K562 (cell line): ENCODE results near the gene UPK2. TPM values are rescaled to one million over a fixed set of nuclear protein-coding genes. Genes with fewer than 3 reads are reported as not detected.

Experiments used
- BRD4 ChIP-seq: fragments of 200-600 bp; sonication (generic); IDR thresholded peaks from 2 replicates; pipeline ENCODE4 v1.6.1; 2017; ENCODE audit warnings: inconsistent platforms
- BRD9 ChIP-seq: fragments of 450-650 bp; IDR thresholded peaks from 2 replicates; pipeline ENCODE4 v1.6.1; 2018; ENCODE audit warnings: low read depth; ENCODE audit not compliant: partially characterized antibody
- CREM ChIP-seq: IDR thresholded peaks from 2 replicates; pipeline ENCODE4 v1.6.1; 2014; ENCODE audit warnings: antibody characterized with exemption, low read depth
- E2F1 ChIP-seq: sonication (generic); formaldehyde crosslinking; IDR thresholded peaks from 2 replicates; pipeline ENCODE4 v1.8.1; 2023; ENCODE audit warnings: mild to moderate bottlenecking, missing genetic modification reagents, moderate library complexity
- FIP1L1 ChIP-seq: fragments of 200-400 bp; formaldehyde crosslinking; IDR thresholded peaks from 2 replicates; pipeline ENCODE4 v1.6.1; 2018; ENCODE audit warnings: mild to moderate bottlenecking, low read depth, low read length; ENCODE audit not compliant: poor library complexity, severe bottlenecking
- JUN ChIP-seq, 2 experiments: sonication (generic) in 1 of 2; formaldehyde crosslinking in 1 of 2; IDR thresholded peaks; 2 replicates each; pipeline versions ENCODE4 v1.6.1 to v1.8.0; 2012 to 2022; ENCODE audit warnings: borderline replicate concordance in 2 of 2, mild to moderate bottlenecking in 2 of 2, improper control_type of control experiment in 1 of 2, low read depth in 1 of 2, low read length in 1 of 2, missing genetic modification reagents in 1 of 2
- KDM2B ChIP-seq: fragments of 250-450 bp; sonication (Bioruptor Pico); IDR thresholded peaks from 2 replicates; pipeline ENCODE4 v1.8.0; 2021; ENCODE audit warnings: mild to moderate bottlenecking, moderate library complexity
- KLF10 ChIP-seq: fragments of 250-450 bp; sonication (Bioruptor Pico); IDR thresholded peaks from 2 replicates; pipeline ENCODE4 v1.6.1; 2021; ENCODE audit warnings: matching md5 sums
- NCOA2 ChIP-seq, 2 experiments: fragments of 450-650 bp; IDR thresholded peaks; 2 replicates each; pipeline ENCODE4 v1.6.1; 2018; ENCODE audit warnings: mild to moderate bottlenecking in 2 of 2, moderate library complexity in 1 of 2; ENCODE audit not compliant: partially characterized antibody in 2 of 2
- POLR2A ChIP-seq: fragments of 450-650 bp; conservative IDR thresholded peaks from 2 replicates; pipeline ENCODE4 v1.6.1; 2016
- SMAD2 ChIP-seq: fragments of 150-350 bp; IDR thresholded peaks from 2 replicates; pipeline ENCODE4 v1.6.1; 2014; ENCODE audit warnings: low read depth, mild to moderate bottlenecking, low read length
- SMAD4 ChIP-seq: fragments of 250-450 bp; sonication (Bioruptor Pico); conservative IDR thresholded peaks from 2 replicates; pipeline ENCODE4 v1.8.0; 2021; ENCODE audit warnings: inconsistent platforms, mild to moderate bottlenecking, moderate library complexity
- SNIP1 ChIP-seq: fragments of 450-650 bp; IDR thresholded peaks from 2 replicates; pipeline ENCODE4 v1.7.1; 2017; ENCODE audit warnings: low read depth, mild to moderate bottlenecking
- SRSF1 ChIP-seq: fragments of 200-400 bp; formaldehyde crosslinking; IDR thresholded peaks from 2 replicates; pipeline ENCODE4 v1.6.1; 2017; ENCODE audit warnings: mild to moderate bottlenecking, low read depth, low read length, moderate library complexity
- ZBTB17 ChIP-seq: fragments of 450-650 bp; formaldehyde crosslinking; IDR thresholded peaks from 2 replicates; pipeline ENCODE4 v1.4.0; 2020; ENCODE audit warnings: mild to moderate bottlenecking
- ZFP91 ChIP-seq: sonication (generic); formaldehyde crosslinking; IDR thresholded peaks from 2 replicates; pipeline ENCODE4 v1.8.0; 2022; ENCODE audit warnings: mild to moderate bottlenecking, missing genetic modification reagents
- ZNF121 ChIP-seq: sonication (generic); formaldehyde crosslinking; conservative IDR thresholded peaks from 2 replicates; pipeline ENCODE4 v1.8.0; 2022; ENCODE audit warnings: missing genetic modification reagents
- polyA plus RNA-seq, 8 experiments: library from polyadenylated mRNA; depleted of rRNA in 4 of 8; stranded (reverse) in 5 of 8; unstranded in 3 of 8; fragments of >200 nt; fragmentation: Nextera tagmentation in 2 of 8; fragmentation: Illumina TruSeq in 1 of 8; extraction: Ambion mirVana in 2 of 8; extraction: Trizol in 1 of 8; gene quantifications; 2 replicates each; pipeline versions ENCODE4 v1.2.1 to v1.2.3, GENCODE V29; 2011 to 2014; ENCODE audit warnings: inconsistent platforms in 1 of 8, missing spikeins in 1 of 8
- total RNA-seq, 7 experiments: library from RNA; depleted of rRNA in 6 of 7; stranded (reverse); fragments of >200 nt in 6 of 7; fragmentation: Illumina TruSeq in 2 of 7; extraction: Trizol in 2 of 7; gene quantifications; 2 replicates each; pipeline versions ENCODE4 v1.2.1 to v1.2.3, GENCODE V29; 2011 to 2021; ENCODE audit warnings: low replicate concordance in 1 of 7
- TF ChIP-seq, protein P1 (sequence below): fragments of 450-650 bp; IDR thresholded peaks from 2 replicates; pipeline ENCODE4 v1.6.1; 2016; ENCODE audit warnings: antibody characterized with exemption
- TF ChIP-seq, protein P2 (sequence below): fragments of 250-450 bp; sonication (Bioruptor Pico); IDR thresholded peaks from 2 replicates; pipeline ENCODE4 v1.8.0; 2022; ENCODE audit warnings: inconsistent platforms
- TF ChIP-seq, protein P3 (sequence below): fragments of 450-650 bp; IDR thresholded peaks from one replicate; pipeline ENCODE4 v1.6.1; 2018; ENCODE audit warnings: mild to moderate bottlenecking, moderate library complexity; ENCODE audit not compliant: partially characterized antibody

The UPK2 gene
- total and polyA plus RNA-seq, 9 of the 15 experiments (the other 6 are each of a cell fraction or from before 2014, with no cell fraction given), result not detected

- TF ChIP-seq ZNF121, result no peak
- TF ChIP-seq POLR2A, result peak; percentile 76
- TF ChIP-seq BRD9, result peak; percentile 62
- no peak for TF ChIP-seq NCOA2 (IDR thresholded peaks at IDR 0.05; ENCODE audit: partially characterized antibody in 2 of 2)
- TF ChIP-seq, protein P1, sequence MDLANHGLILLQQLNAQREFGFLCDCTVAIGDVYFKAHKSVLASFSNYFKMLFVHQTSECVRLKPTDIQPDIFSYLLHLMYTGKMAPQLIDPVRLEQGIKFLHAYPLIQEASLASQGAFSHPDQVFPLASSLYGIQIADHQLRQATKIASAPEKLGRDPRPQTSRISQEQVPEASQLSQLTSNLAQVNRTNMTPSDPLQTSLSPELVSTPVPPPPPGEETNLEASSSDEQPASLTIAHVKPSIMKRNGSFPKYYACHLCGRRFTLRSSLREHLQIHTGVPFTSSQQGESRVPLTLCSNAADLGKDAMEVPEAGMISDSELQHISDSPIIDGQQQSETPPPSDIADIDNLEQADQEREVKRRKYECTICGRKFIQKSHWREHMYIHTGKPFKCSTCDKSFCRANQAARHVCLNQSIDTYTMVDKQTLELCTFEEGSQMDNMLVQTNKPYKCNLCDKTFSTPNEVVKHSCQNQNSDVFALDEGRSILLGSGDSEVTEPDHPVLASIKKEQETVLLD, result 0 out of 2 replicates have a peak, but pooled peaks have one; percentile 12
- no peak for TF ChIP-seq ZFP91 (CRISPR knock-in tag)
- TF ChIP-seq SNIP1, result no peak
- no peak for TF ChIP-seq FIP1L1
- no peak; the same call in 1 of the 2 replicates for TF ChIP-seq JUN (IDR thresholded peaks at IDR 0.05; ENCODE audit: borderline replicate concordance, low read depth, low read length)
- 0 out of 2 replicates have a peak, but pooled peaks have one; percentile 62 for TF ChIP-seq JUN (CRISPR knock-in tag; IDR thresholded peaks at IDR 0.05; ENCODE audit: borderline replicate concordance)
- peak; percentile 44; the same call in 1 of the 2 replicates for TF ChIP-seq CREM
- no peak for TF ChIP-seq SRSF1
- TF ChIP-seq SMAD2, result no peak
- peak; percentile 83 for TF ChIP-seq SMAD4 (CRISPR knock-in tag)
- TF ChIP-seq ZBTB17, result peak; percentile 61; the same call in 1 of the 2 replicates
- TF ChIP-seq E2F1, result no peak
- no peak for TF ChIP-seq BRD4
- TF ChIP-seq, protein P2, sequence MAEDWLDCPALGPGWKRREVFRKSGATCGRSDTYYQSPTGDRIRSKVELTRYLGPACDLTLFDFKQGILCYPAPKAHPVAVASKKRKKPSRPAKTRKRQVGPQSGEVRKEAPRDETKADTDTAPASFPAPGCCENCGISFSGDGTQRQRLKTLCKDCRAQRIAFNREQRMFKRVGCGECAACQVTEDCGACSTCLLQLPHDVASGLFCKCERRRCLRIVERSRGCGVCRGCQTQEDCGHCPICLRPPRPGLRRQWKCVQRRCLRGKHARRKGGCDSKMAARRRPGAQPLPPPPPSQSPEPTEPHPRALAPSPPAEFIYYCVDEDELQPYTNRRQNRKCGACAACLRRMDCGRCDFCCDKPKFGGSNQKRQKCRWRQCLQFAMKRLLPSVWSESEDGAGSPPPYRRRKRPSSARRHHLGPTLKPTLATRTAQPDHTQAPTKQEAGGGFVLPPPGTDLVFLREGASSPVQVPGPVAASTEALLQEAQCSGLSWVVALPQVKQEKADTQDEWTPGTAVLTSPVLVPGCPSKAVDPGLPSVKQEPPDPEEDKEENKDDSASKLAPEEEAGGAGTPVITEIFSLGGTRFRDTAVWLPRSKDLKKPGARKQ, result no peak
- TF ChIP-seq, protein P3, sequence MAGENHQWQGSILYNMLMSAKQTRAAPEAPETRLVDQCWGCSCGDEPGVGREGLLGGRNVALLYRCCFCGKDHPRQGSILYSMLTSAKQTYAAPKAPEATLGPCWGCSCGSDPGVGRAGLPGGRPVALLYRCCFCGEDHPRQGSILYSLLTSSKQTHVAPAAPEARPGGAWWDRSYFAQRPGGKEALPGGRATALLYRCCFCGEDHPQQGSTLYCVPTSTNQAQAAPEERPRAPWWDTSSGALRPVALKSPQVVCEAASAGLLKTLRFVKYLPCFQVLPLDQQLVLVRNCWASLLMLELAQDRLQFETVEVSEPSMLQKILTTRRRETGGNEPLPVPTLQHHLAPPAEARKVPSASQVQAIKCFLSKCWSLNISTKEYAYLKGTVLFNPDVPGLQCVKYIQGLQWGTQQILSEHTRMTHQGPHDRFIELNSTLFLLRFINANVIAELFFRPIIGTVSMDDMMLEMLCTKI, result no peak
- no peak for TF ChIP-seq KDM2B (CRISPR knock-in tag)
- no peak for TF ChIP-seq KLF10 (CRISPR knock-in tag)
Observed at GRCh38 chr11:118980191-118980881, 24.2 kb downstream of the UPK2 start (continued).
